HepG2 (cell line): ENCODE measurements around the gene CARHSP1. TPM values are rescaled to one million over a fixed set of nuclear protein-coding genes. Genes with fewer than 3 reads are reported as not detected.
"Not testable (repeated sequence)": the region's sequence is repeated elsewhere in the genome, so short reads cannot be mapped to it uniquely, and the experiment has no call there.

Experiments
- ATAC-seq: fragments of 200-7000 bp; cut with Tn5 transposase; 3 replicates; pipeline ENCODE4 v1.9.1; 2020; ENCODE audit warnings: mild to moderate bottlenecking, moderate library complexity
- BruUV-seq: library from RNA; stranded (reverse); fragments of 400-500 nt; replicated peaks from 2 replicates; lab custom pipeline; 2021; lab: Mats Ljungman, UMichigan
- CTCF ChIA-PET: fragments of 300-600 bp; formaldehyde crosslinking; extraction: SDS; loops from one replicate; lab custom pipeline; 2021; ENCODE audit warnings: low total read pairs, inconsistent platforms, low intra/inter-chr PET ratio; lab: Yijun Ruan, JAX
- POLR2A ChIA-PET: fragments of 350-600 bp; sonication (Branson Sonifier 250); formaldehyde crosslinking; loops from one replicate; lab custom pipeline; 2020; ENCODE audit warnings: antibody characterized with exemption, inconsistent platforms; lab: Yijun Ruan, JAX
- DNase-seq: peaks from one replicate; pipeline ENCODE4 v3.0.0-alpha.2; 2015; ENCODE audit warnings: low spot score
- FAIRE-seq: peaks from 3 replicates; lab custom pipeline; 2011; peaks lifted over from hg19 to GRCh38; lab: Jason Lieb, UNC
- H2AFZ ChIP-seq: one replicate; pipeline ENCODE4 v1.6.1; 2011; ENCODE audit warnings: low read length, inconsistent platforms
- H3K27ac ChIP-seq: fragments of 300-600 bp; 3 replicates; pipeline ENCODE4 v1.8.0; 2011; ENCODE audit warnings: mixed run types, mild to moderate bottlenecking, mixed read lengths, low read length, inconsistent platforms; ENCODE audit not compliant: insufficient read depth; ENCODE audit errors: extremely low read length
- H3K27me3 ChIP-seq, 2 experiments: fragments of 200-600 bp in 1 of 2; 2 replicates in 1 of 2; 3 replicates in 1 of 2; pipeline versions ENCODE4 v1.6.0 to v1.8.0; 2011; ENCODE audit warnings: low read length in 2 of 2, mild to moderate bottlenecking in 2 of 2, moderate library complexity in 2 of 2, inconsistent platforms in 1 of 2; ENCODE audit not compliant: insufficient read depth in 2 of 2, control insufficient read depth in 1 of 2
- H3K36me3 ChIP-seq, 2 experiments: fragments of 200-600 bp in 1 of 2; replicated peaks in 1 of 2; 2 replicates in 1 of 2; 3 replicates in 1 of 2; pipeline versions ENCODE4 v1.5.1 to v1.8.0; 2011; ENCODE audit warnings: low read length in 2 of 2, inconsistent platforms in 1 of 2; ENCODE audit not compliant: insufficient read depth in 2 of 2, control insufficient read depth in 1 of 2
- H3K4me1 ChIP-seq: 2 replicates; pipeline ENCODE4 v1.5.1; 2012; ENCODE audit warnings: low read length, inconsistent platforms; ENCODE audit not compliant: insufficient read depth
- H3K4me2 ChIP-seq: 2 replicates; pipeline ENCODE4 v1.6.0; 2011; ENCODE audit warnings: low read depth, low read length, inconsistent platforms
- H3K4me3 ChIP-seq, 3 experiments: fragments of 200-600 bp in 1 of 3; sonication (generic), shearing (Covaris generic) in 1 of 3; replicated peaks in 1 of 3; 2 replicates each; pipeline ENCODE4 v1.5.1; 2011 to 2016; ENCODE audit warnings: low read length in 3 of 3, inconsistent platforms in 2 of 3, low read depth in 2 of 3, mild to moderate bottlenecking in 2 of 3, control low read depth in 1 of 3, mixed read lengths in 1 of 3; ENCODE audit not compliant: insufficient read depth in 1 of 3
- H3K79me2 ChIP-seq: one replicate; pipeline ENCODE4 v1.6.1; 2011; ENCODE audit warnings: low read length, inconsistent platforms; ENCODE audit not compliant: insufficient read depth
- H3K9ac ChIP-seq: 2 replicates; pipeline ENCODE4 v1.6.0; 2011; ENCODE audit warnings: mild to moderate bottlenecking, low read depth, low read length, inconsistent platforms; ENCODE audit not compliant: insufficient read depth
- H3K9me3 ChIP-seq: 2 replicates; pipeline ENCODE4 v1.5.1; 2012; ENCODE audit warnings: mild to moderate bottlenecking, low read length
- H4K20me1 ChIP-seq: 2 replicates; pipeline ENCODE4 v1.6.0; 2011; ENCODE audit warnings: inconsistent platforms, mild to moderate bottlenecking, low read length, moderate library complexity; ENCODE audit not compliant: insufficient read depth
- ZBTB40 ChIP-seq, 2 experiments: fragments of 450-650 bp in 1 of 2; sonication (generic) in 1 of 2; formaldehyde crosslinking in 1 of 2; IDR thresholded peaks; 2 replicates each; pipeline versions ENCODE4 v1.6.1 to v1.8.0; 2016 to 2022; ENCODE audit warnings: antibody characterized with exemption in 1 of 2, mild to moderate bottlenecking in 1 of 2, missing genetic modification reagents in 1 of 2
- WGBS: methylation state at CpG from one replicate; pipeline ENCODE4 v1.1.6; 2017; ENCODE audit warnings: low lambda C conversion rate; 5-methylcytosine and 5-hydroxymethylcytosine counted together
- in situ Hi-C: cut with HindIII; loops from 2 replicates; pipeline ENCODE4 v1.10.0; 2017; ENCODE audit warnings: low pct_unique_long_range_greater_than_20kb; ENCODE audit not compliant: extremely low pct_ligation_motif_present
- intact Hi-C: fragments of 100-400 bp; cut with micrococcal nuclease; formaldehyde crosslinking; loops from one replicate; pipeline ENCODE4 v1.10.0; 2022; ENCODE audit not compliant: unreplicated experiment
- polyA plus RNA-seq, 8 experiments: library from polyadenylated mRNA; depleted of rRNA in 3 of 8; stranded (reverse) in 7 of 8; unstranded in 1 of 8; fragments of >200 nt; fragmentation: Illumina TruSeq in 4 of 8; extraction: Trizol in 4 of 8; gene quantifications; 2 replicates each; pipeline versions ENCODE4 v1.2.1 to v1.2.3, GENCODE V29; 2011 to 2016; ENCODE audit warnings: low read depth in 4 of 8, missing spikeins in 1 of 8, mixed read lengths in 1 of 8; ENCODE audit not compliant: insufficient read depth in 1 of 8
- total RNA-seq, 5 experiments: library from RNA; depleted of rRNA; stranded (reverse); fragments of >200 nt; fragmentation: Illumina TruSeq; extraction: Trizol; gene quantifications; 2 replicates each; pipeline ENCODE4 v1.2.3, GENCODE V29; 2016; ENCODE audit warnings: low read depth in 1 of 5

The CARHSP1 gene
- total and polyA plus RNA-seq, 2 of the 13 experiments (the other 11 are each of a cell fraction or from before 2014, with no cell fraction given), result 173 to 345 TPM

GRCh38 chr16:8842016-8842415 is 26.8 kb downstream of the CARHSP1 start:
- BruUV-seq; H3K9me3 ChIP-seq; H3K27ac ChIP-seq; CTCF ChIA-PET; in situ Hi-C loops; H3K4me1 ChIP-seq; ATAC-seq; POLR2A ChIA-PET; FAIRE-seq; H2AFZ ChIP-seq; H3K9ac ChIP-seq; H3K4me3 ChIP-seq; H3K4me2 ChIP-seq; H3K27me3 ChIP-seq; intact Hi-C loops; DNase-seq; TF ChIP-seq ZBTB40 (CRISPR knock-in tag; IDR thresholded peaks at IDR 0.05): not testable (repeated sequence)
- Histone ChIP-seq H3K79me2 (peaks cover 48% of the 10 kb centered on the region), H4K20me1 (peaks cover 32% of the 10 kb centered on the region), H3K36me3 (peaks cover 12 to 15% of the 10 kb centered on the region in 2 experiments; a peak in 4 of 5 replicates)
- TF ChIP-seq ZBTB40 (IDR thresholded peaks at IDR 0.05), result 0 out of 2 replicates have a peak, but pooled peaks have one; percentile 5
- WGBS, result 98% methylated on average over 4 of the region's 4 CpGs

GRCh38 chr16:8837594-8837993 is 31.2 kb downstream of the CARHSP1 start:
- H2AFZ ChIP-seq, in situ Hi-C loops, H3K4me3 ChIP-seq, H3K27ac ChIP-seq, H3K36me3 ChIP-seq, H3K4me1 ChIP-seq, ATAC-seq, POLR2A ChIA-PET, BruUV-seq, H3K9me3 ChIP-seq, FAIRE-seq, H3K9ac ChIP-seq, CTCF ChIA-PET, DNase-seq, H3K27me3 ChIP-seq, intact Hi-C loops, H3K4me2 ChIP-seq: not testable (repeated sequence)
- Histone ChIP-seq H4K20me1 (peaks cover 16% of the 10 kb centered on the region), H3K79me2 (peaks cover 43% of the 10 kb centered on the region)
- 98% methylated on average over 15 of the region's 15 CpGs for whole genome bisulfite sequencing

- H3K9ac ChIP-seq, ATAC-seq, intact Hi-C loops, POLR2A ChIA-PET, CTCF ChIA-PET, FAIRE-seq, in situ Hi-C loops, H3K4me1 ChIP-seq, H2AFZ ChIP-seq, H3K27me3 ChIP-seq, DNase-seq, H3K9me3 ChIP-seq, H3K27ac ChIP-seq, H3K4me2 ChIP-seq, BruUV-seq, H3K4me3 ChIP-seq: not testable (repeated sequence)
- Histone ChIP-seq H3K79me2 (peaks cover 44% of the 10 kb centered on the region), H4K20me1 (peaks cover 20% of the 10 kb centered on the region), H3K36me3 (peaks cover 10 to 18% of the 10 kb centered on the region in 2 experiments)
- WGBS, result 88% methylated on average over 7 of the region's 7 CpGs
Measured at GRCh38 chr16:8836797-8837196, 32.0 kb downstream of the CARHSP1 start.
